Stomach smooth muscle (tissue), 2 donors: ENCODE results near the gene TAF9.

Experiments
- H3K27ac ChIP-seq: one replicate; pipeline ENCODE4 v1.7.0; 2013; ENCODE audit warnings: mild to moderate bottlenecking, low read length, inconsistent platforms
- H3K27me3 ChIP-seq, 2 donors: one replicate each; pipeline ENCODE4 v1.7.0; 2013; ENCODE audit warnings: low read length in 2 of 2; ENCODE audit not compliant: insufficient read depth in 2 of 2, control insufficient read depth in 1 of 2
- H3K36me3 ChIP-seq, 2 donors: one replicate each; pipeline ENCODE4 v1.7.0; 2013; ENCODE audit warnings: low read length in 2 of 2; ENCODE audit not compliant: control insufficient read depth in 2 of 2, insufficient read depth in 2 of 2
- H3K4me1 ChIP-seq: one replicate; pipeline ENCODE4 v1.7.0; 2013; ENCODE audit warnings: low read length; ENCODE audit not compliant: control insufficient read depth, insufficient read depth
- H3K4me3 ChIP-seq, 2 donors: one replicate each; pipeline ENCODE4 v1.7.0; 2013; ENCODE audit warnings: low read length in 2 of 2
- H3K9ac ChIP-seq, 2 donors: one replicate each; pipeline ENCODE4 v1.7.0; 2013; ENCODE audit warnings: low read length in 2 of 2, mild to moderate bottlenecking in 1 of 2
- H3K9me3 ChIP-seq, 2 donors: one replicate each; pipeline ENCODE4 v1.7.0; 2013; ENCODE audit warnings: low read length in 2 of 2; ENCODE audit not compliant: control insufficient read depth in 2 of 2
- donor health status: healthy.
- donor health status: Pancreatic carcinoma.

The TAF9 gene

GRCh38 chr5:69369340-69370121, at the start of gene TAF9, which contains the start of the genes AK6 and RAD17:
TAF9 (minus strand) TSS chr5:69369520; CDS start chr5:69365737, 3,783 bp downstream.
AK6 (minus strand) TSS chr5:69369520; CDS start chr5:69369490, 30 bp downstream.
RAD17 (plus strand) TSS chr5:69369818; CDS start chr5:69372209, 2,391 bp downstream.
- Histone ChIP-seq H3K27me3 (no peaks in the 10 kb centered on the region), H3K27ac (peak within 1 kb of the TSS; percentile 97), H3K36me3 (peaks cover 11 to 16% of the 10 kb centered on the region in 2 donors), H3K9ac (peak within 1 kb of the TSS; percentile 97 to 99), H3K9me3 (no peaks in the 10 kb centered on the region), H3K4me1 (peaks cover 14% of the 10 kb centered on the region), H3K4me3 (peak within 1 kb of the TSS; percentile 94)

GRCh38 chr5:69418554-69418953, 49.2 kb upstream of the TAF9 start:
- H3K27me3 ChIP-seq = no peaks in the 10 kb centered on the region
- H3K4me1 ChIP-seq = peaks cover 4% of the 10 kb centered on the region
- no peak overlapping the region for H3K27ac ChIP-seq
- H3K4me3 ChIP-seq = no peak overlapping the region
- peaks cover 0 to 3% of the 10 kb centered on the region in 2 donors for H3K36me3 ChIP-seq
- no peaks in the 10 kb centered on the region for H3K9me3 ChIP-seq
- H3K9ac ChIP-seq = no peak overlapping the region

GRCh38 chr5:69416699-69417098, 47.4 kb upstream of the TAF9 start:
- no peaks in the 10 kb centered on the region for H3K27me3 ChIP-seq
- H3K9ac ChIP-seq = no peak overlapping the region
- peaks cover 0 to 3% of the 10 kb centered on the region in 2 donors for H3K36me3 ChIP-seq
- H3K4me1 ChIP-seq = peaks cover 4% of the 10 kb centered on the region
- H3K27ac ChIP-seq = no peak overlapping the region
- no peak overlapping the region for H3K4me3 ChIP-seq
- no peaks in the 10 kb centered on the region for H3K9me3 ChIP-seq

GRCh38 chr5:69416180-69416579, 46.9 kb upstream of the TAF9 start:
- Histone ChIP-seq H3K9me3 (no peaks in the 10 kb centered on the region), H3K4me3 (no peak overlapping the region), H3K27ac (no peak overlapping the region), H3K9ac (no peak overlapping the region), H3K36me3 (peaks cover 3 to 5% of the 10 kb centered on the region in 2 donors), H3K4me1 (peaks cover 4% of the 10 kb centered on the region), H3K27me3 (no peaks in the 10 kb centered on the region)

GRCh38 chr5:69415584-69415958, 46.3 kb upstream of the TAF9 start:
- peak overlapping the region; percentile 40 to 74 for H3K4me3 ChIP-seq
- H3K4me1 ChIP-seq = peaks cover 4% of the 10 kb centered on the region
- peaks cover 3 to 5% of the 10 kb centered on the region in 2 donors for H3K36me3 ChIP-seq
- H3K9me3 ChIP-seq = no peaks in the 10 kb centered on the region
- no peak overlapping the region for H3K9ac ChIP-seq
- H3K27me3 ChIP-seq = no peaks in the 10 kb centered on the region
- H3K27ac ChIP-seq = no peak overlapping the region

- Histone ChIP-seq H3K27me3 (no peaks in the 10 kb centered on the region), H3K4me3 (peak within 1 kb of the TSS; percentile 40 to 74), H3K4me1 (peaks cover 4% of the 10 kb centered on the region), H3K9ac (peak within 1 kb of the TSS in 1 of 2 donors; percentile 27), H3K27ac (no peak within 1 kb of the TSS), H3K36me3 (peaks cover 3 to 5% of the 10 kb centered on the region in 2 donors), H3K9me3 (no peaks in the 10 kb centered on the region)
These were observed 45.7 kb upstream of the TAF9 start, which contains the start of gene MARVELD2 for GRCh38 chr5:69414885-69415583. MARVELD2 (plus strand) TSS chr5:69415116; CDS start chr5:69419386, 4,270 bp downstream.

- Histone ChIP-seq H3K9me3 (no peaks in the 10 kb centered on the region), H3K4me1 (no peaks in the 10 kb centered on the region), H3K36me3 (peaks cover 10 to 14% of the 10 kb centered on the region in 2 donors), H3K27me3 (no peaks in the 10 kb centered on the region), H3K4me3 (no peak overlapping the region), H3K27ac (no peak overlapping the region), H3K9ac (no peak overlapping the region)
These were observed 35.5 kb upstream of the TAF9 start for GRCh38 chr5:69404659-69405330.

GRCh38 chr5:69378376-69378775, 9.1 kb upstream of the TAF9 start:
- Histone ChIP-seq H3K27ac (no peak overlapping the region), H3K27me3 (no peaks in the 10 kb centered on the region), H3K4me3 (no peak overlapping the region), H3K4me1 (no peaks in the 10 kb centered on the region), H3K9me3 (no peaks in the 10 kb centered on the region), H3K36me3 (peaks cover 16 to 20% of the 10 kb centered on the region in 2 donors), H3K9ac (no peak overlapping the region)

GRCh38 chr5:69374911-69375446, 5.7 kb upstream of the TAF9 start:
- Histone ChIP-seq H3K9ac (no peak overlapping the region), H3K4me1 (peaks cover 5% of the 10 kb centered on the region), H3K9me3 (no peaks in the 10 kb centered on the region), H3K27ac (no peak overlapping the region), H3K4me3 (no peak overlapping the region), H3K27me3 (no peaks in the 10 kb centered on the region), H3K36me3 (peaks cover 13 to 14% of the 10 kb centered on the region in 2 donors)

- Histone ChIP-seq H3K9ac (no peak overlapping the region), H3K27ac (no peak overlapping the region)
These were observed 3.1 kb upstream of the TAF9 start for GRCh38 chr5:69372394-69372793.

More at GRCh38 chr5:69372394-69372793, 3.1 kb upstream of the TAF9 start:
- Histone ChIP-seq H3K9me3 (no peaks in the 10 kb centered on the region), H3K27me3 (no peaks in the 10 kb centered on the region), H3K4me1 (peaks cover 14% of the 10 kb centered on the region), H3K4me3 (no peak overlapping the region), H3K36me3 (peaks cover 7 to 9% of the 10 kb centered on the region in 2 donors)
